GM20000 (cell line): ENCODE measurements around the gene TSKS.

Experiments
- DNase-seq: peaks from one replicate; pipeline ENCODE4 v3.0.0; 2012; ENCODE audit warnings: low spot score
- CTCF ChIP-seq: IDR thresholded peaks from 2 replicates; pipeline ENCODE4 v1.5.1; 2012; ENCODE audit warnings: mild to moderate bottlenecking, control low read depth; ENCODE audit errors: extremely low read depth, missing control alignments

The TSKS gene

GRCh38 chr19:49773663-49774350, 10.7 kb upstream of the TSKS start:
- TF ChIP-seq CTCF: no peak
- no peak for DNase-seq

- DNase-seq: no peak
- TF ChIP-seq CTCF: no peak
These were observed 9.8 kb upstream of the TSKS start for GRCh38 chr19:49772850-49773432.

GRCh38 chr19:49771674-49772139, 8.6 kb upstream of the TSKS start:
- TF ChIP-seq CTCF: no peak
- DNase-seq: no peak

GRCh38 chr19:49770529-49770928, 7.4 kb upstream of the TSKS start:
- TF ChIP-seq CTCF: no peak
- DNase-seq: no peak

- DNase-seq: no peak
- TF ChIP-seq CTCF: no peak
These were observed 5.0 kb upstream of the TSKS start for GRCh38 chr19:49767967-49768581.

- DNase-seq: no peak
- TF ChIP-seq CTCF: no peak
These were observed 4.3 kb upstream of the TSKS start for GRCh38 chr19:49767381-49767780.

- no peak for TF ChIP-seq CTCF
- no peak for DNase-seq
These were observed 3.8 kb upstream of the TSKS start, which contains the start of gene AP2A1 for GRCh38 chr19:49766930-49767299. Gene AP2A1 (plus strand): TSS chr19:49767001. CDS start chr19:49767134, 133 bp downstream.
